HL-60 (cell line): ENCODE measurements around the gene KCTD4.

ENCODE experiments used
- DNase-seq, 2 experiments: peaks; one replicate each; pipeline ENCODE4 v3.0.0-alpha.2; 2010 to 2020; ENCODE audit warnings: low read depth in 1 of 2, low spot score in 1 of 2
- H3K27ac ChIP-seq: fragments of 250-450 bp; sonication (Bioruptor Pico); replicated peaks from 2 replicates; pipeline ENCODE4 v1.5.1; 2020; ENCODE audit warnings: mild to moderate bottlenecking, moderate library complexity
- H3K27me3 ChIP-seq: fragments of 250-450 bp; sonication (Bioruptor Pico); 2 replicates; pipeline ENCODE4 v1.5.1; 2021; ENCODE audit warnings: mild to moderate bottlenecking, moderate library complexity; ENCODE audit not compliant: insufficient read depth, poor library complexity, severe bottlenecking
- H3K4me3 ChIP-seq: replicated peaks from 2 replicates; pipeline ENCODE4 v1.5.1; 2011; ENCODE audit warnings: mild to moderate bottlenecking, control low read depth, low read length; ENCODE audit not compliant: insufficient read depth
- GABPA ChIP-seq: IDR thresholded peaks from 2 replicates; pipeline ENCODE4 v1.6.1; 2012; ENCODE audit warnings: low read depth
- POLR2AphosphoS5 ChIP-seq: IDR thresholded peaks from 2 replicates; pipeline ENCODE4 v1.6.1; 2012; ENCODE audit warnings: low read depth
- SPI1 ChIP-seq: IDR thresholded peaks from 2 replicates; pipeline ENCODE4 v1.6.1; 2012; ENCODE audit warnings: low read depth, mild to moderate bottlenecking, borderline replicate concordance
- TF ChIP-seq, protein P1 (sequence below): IDR thresholded peaks from one replicate; pipeline ENCODE4 v1.5.1; 2011; ENCODE audit warnings: low read length, control low read depth, inconsistent platforms; ENCODE audit not compliant: insufficient read depth
- TF ChIP-seq, protein P2 (sequence below): IDR thresholded peaks from 2 replicates; pipeline ENCODE4 v1.6.1; 2012; ENCODE audit warnings: low read depth; ENCODE audit not compliant: insufficient replicate concordance

Gene KCTD4

DNA sequence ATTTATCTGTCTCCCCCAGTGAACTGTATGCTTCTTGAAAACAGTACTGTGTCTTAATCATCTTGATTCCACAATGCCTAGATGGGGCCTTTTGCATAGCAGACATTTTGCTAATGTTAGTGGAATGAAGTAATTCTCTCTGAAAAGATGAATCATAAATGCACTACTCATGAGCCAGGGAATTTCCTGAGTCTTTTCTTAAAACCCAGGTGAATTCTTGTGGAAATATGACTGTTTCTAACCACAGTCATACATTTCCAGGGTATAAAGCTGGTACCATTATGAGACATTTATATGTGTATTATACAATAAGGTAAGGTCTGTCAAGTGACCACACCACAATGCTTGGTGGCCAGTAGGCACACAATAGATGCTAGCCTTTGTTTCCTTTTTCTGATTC, 5.5 kb upstream of the KCTD4 start:
- no peak for TF ChIP-seq POLR2AphosphoS5
- TF ChIP-seq, protein P1, sequence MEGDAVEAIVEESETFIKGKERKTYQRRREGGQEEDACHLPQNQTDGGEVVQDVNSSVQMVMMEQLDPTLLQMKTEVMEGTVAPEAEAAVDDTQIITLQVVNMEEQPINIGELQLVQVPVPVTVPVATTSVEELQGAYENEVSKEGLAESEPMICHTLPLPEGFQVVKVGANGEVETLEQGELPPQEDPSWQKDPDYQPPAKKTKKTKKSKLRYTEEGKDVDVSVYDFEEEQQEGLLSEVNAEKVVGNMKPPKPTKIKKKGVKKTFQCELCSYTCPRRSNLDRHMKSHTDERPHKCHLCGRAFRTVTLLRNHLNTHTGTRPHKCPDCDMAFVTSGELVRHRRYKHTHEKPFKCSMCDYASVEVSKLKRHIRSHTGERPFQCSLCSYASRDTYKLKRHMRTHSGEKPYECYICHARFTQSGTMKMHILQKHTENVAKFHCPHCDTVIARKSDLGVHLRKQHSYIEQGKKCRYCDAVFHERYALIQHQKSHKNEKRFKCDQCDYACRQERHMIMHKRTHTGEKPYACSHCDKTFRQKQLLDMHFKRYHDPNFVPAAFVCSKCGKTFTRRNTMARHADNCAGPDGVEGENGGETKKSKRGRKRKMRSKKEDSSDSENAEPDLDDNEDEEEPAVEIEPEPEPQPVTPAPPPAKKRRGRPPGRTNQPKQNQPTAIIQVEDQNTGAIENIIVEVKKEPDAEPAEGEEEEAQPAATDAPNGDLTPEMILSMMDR = no peak
- no peak for TF ChIP-seq SPI1
- TF ChIP-seq GABPA = no peak
- TF ChIP-seq, protein P2, sequence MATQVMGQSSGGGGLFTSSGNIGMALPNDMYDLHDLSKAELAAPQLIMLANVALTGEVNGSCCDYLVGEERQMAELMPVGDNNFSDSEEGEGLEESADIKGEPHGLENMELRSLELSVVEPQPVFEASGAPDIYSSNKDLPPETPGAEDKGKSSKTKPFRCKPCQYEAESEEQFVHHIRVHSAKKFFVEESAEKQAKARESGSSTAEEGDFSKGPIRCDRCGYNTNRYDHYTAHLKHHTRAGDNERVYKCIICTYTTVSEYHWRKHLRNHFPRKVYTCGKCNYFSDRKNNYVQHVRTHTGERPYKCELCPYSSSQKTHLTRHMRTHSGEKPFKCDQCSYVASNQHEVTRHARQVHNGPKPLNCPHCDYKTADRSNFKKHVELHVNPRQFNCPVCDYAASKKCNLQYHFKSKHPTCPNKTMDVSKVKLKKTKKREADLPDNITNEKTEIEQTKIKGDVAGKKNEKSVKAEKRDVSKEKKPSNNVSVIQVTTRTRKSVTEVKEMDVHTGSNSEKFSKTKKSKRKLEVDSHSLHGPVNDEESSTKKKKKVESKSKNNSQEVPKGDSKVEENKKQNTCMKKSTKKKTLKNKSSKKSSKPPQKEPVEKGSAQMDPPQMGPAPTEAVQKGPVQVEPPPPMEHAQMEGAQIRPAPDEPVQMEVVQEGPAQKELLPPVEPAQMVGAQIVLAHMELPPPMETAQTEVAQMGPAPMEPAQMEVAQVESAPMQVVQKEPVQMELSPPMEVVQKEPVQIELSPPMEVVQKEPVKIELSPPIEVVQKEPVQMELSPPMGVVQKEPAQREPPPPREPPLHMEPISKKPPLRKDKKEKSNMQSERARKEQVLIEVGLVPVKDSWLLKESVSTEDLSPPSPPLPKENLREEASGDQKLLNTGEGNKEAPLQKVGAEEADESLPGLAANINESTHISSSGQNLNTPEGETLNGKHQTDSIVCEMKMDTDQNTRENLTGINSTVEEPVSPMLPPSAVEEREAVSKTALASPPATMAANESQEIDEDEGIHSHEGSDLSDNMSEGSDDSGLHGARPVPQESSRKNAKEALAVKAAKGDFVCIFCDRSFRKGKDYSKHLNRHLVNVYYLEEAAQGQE = no peak
- no peaks in the 10 kb centered on the region for H3K27me3 ChIP-seq
- DNase-seq = no peak
- H3K27ac ChIP-seq = no peak overlapping the region
- H3K4me3 ChIP-seq = no peak overlapping the region

DNA sequence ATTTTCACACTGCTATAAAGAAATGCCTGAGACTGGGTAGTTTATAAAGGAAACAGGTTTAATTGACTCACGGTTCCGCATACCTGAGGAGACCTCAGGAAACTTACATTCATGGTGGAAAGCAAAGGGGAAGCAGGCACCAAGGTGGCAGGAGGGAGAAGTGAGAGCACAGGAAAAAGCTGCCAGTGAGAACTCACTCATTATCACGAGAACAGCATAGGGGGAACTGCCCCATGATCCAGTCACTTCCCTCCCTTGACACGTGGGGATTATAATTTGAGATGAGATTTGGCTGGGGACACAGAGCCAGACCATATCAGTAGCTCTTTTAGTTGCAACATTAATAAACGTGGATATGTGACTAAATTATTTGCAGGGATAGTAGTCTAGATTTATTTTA, 4.3 kb upstream of the KCTD4 start:
- Histone ChIP-seq H3K27me3 (no peaks in the 10 kb centered on the region), H3K4me3 (no peak overlapping the region), H3K27ac (no peak overlapping the region)
- TF ChIP-seq SPI1 (peak; percentile 62; the same call in 1 of the 2 replicates), POLR2AphosphoS5 (no peak)
- TF ChIP-seq, protein P2 = no peak
- DNase-seq = peak; percentile 32

DNA sequence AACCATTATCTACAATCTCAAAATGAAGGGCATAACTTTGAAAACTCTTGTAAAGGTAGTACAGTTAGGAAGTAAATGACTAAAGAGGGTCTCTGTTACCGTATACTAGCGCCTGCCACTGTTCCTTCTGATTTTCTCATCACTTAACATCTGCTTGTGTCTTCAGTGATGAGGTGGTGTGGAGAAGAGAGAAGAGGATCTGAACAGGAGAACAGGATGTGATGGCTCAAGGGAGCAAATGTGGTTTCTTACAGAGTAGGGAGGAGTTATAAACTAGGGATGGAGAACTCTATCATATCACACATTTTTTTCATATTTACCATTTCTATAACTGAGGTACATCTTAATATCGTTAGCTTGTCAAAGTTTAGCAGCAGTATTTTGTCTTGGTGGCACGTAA, 1.1 kb downstream of the KCTD4 start:
- Histone ChIP-seq H3K27me3 (no peaks in the 10 kb centered on the region), H3K4me3 (no peak overlapping the region), H3K27ac (no peak overlapping the region)
- TF ChIP-seq GABPA (no peak), POLR2AphosphoS5 (no peak), SPI1 (no peak)
- TF ChIP-seq, protein P2 = no peak
- TF ChIP-seq, protein P1 = no peak
- no peak for DNase-seq

DNA sequence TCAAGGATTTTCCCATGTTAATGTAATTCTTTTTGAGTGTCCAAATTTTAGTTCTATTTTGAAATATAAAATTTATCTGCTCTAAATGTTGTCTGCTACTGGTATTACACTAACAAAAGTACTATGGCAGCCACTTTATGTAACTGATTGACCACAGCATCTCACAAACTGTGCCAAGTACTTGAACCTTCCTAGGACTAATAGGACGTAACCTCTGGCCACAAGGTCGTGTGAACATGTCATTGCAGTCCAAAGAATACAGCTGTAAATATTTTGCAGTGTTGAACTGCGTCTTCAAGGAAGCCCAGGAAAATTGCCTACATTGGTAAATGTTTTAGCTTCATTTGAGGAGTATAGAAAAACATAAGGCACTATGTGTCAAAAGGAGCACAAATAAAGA, 1.9 kb downstream of the KCTD4 start:
- Histone ChIP-seq H3K27ac (no peak overlapping the region), H3K4me3 (no peak overlapping the region), H3K27me3 (no peaks in the 10 kb centered on the region)
- no peak for DNase-seq
- TF ChIP-seq POLR2AphosphoS5 (no peak), GABPA (no peak), SPI1 (no peak)
- TF ChIP-seq, protein P2 = no peak
- TF ChIP-seq, protein P1 = no peak
